Smooth muscle cell (in vitro differentiated cells): Measurements from ENCODE around the gene SAMSN1. TPM values are rescaled to one million over a fixed set of nuclear protein-coding genes. Genes with fewer than 3 reads are reported as not detected.

Experiments used
- DNase-seq: peaks from one replicate; lab custom pipeline; 2025; ENCODE audit not compliant: unreplicated experiment; lab: John Stamatoyannopoulos, UW
- H2AFZ ChIP-seq: fragments of 200-600 bp; sonication (generic); 2 replicates; pipeline ENCODE4 v1.6.0; 2016; ENCODE audit warnings: antibody characterized with exemption, low read depth, mild to moderate bottlenecking
- H3F3A ChIP-seq: fragments of 200-600 bp; sonication (generic); 2 replicates; pipeline ENCODE4 v1.6.0; 2017; ENCODE audit warnings: antibody characterized with exemption, low read depth
- H3K27ac ChIP-seq: fragments of 200-600 bp; sonication (generic); 2 replicates; pipeline ENCODE4 v1.5.1; 2016; ENCODE audit warnings: low read depth, mild to moderate bottlenecking
- H3K27me3 ChIP-seq: fragments of 200-600 bp; sonication (generic); 2 replicates; pipeline ENCODE4 v1.6.1; 2016; ENCODE audit warnings: low read depth, mild to moderate bottlenecking
- H3K36me3 ChIP-seq: fragments of 200-600 bp; sonication (generic); 2 replicates; pipeline ENCODE4 v1.5.1; 2016; ENCODE audit warnings: low read depth
- H3K4me1 ChIP-seq: fragments of 200-600 bp; sonication (generic); 2 replicates; pipeline ENCODE4 v1.5.1; 2016; ENCODE audit warnings: low read depth
- H3K4me2 ChIP-seq: fragments of 200-600 bp; sonication (generic); 2 replicates; pipeline ENCODE4 v1.6.0; 2016; ENCODE audit warnings: mild to moderate bottlenecking
- H3K4me3 ChIP-seq: fragments of 200-600 bp; sonication (generic); 2 replicates; pipeline ENCODE4 v1.5.1; 2016; ENCODE audit warnings: mild to moderate bottlenecking
- H3K79me2 ChIP-seq: fragments of 200-600 bp; sonication (generic); 2 replicates; pipeline ENCODE4 v1.6.0; 2016; ENCODE audit warnings: low read depth, mild to moderate bottlenecking
- H3K9ac ChIP-seq: fragments of 200-600 bp; sonication (generic); 2 replicates; pipeline ENCODE4 v1.6.0; 2016; ENCODE audit warnings: low read depth
- H3K9me3 ChIP-seq: fragments of 200-600 bp; sonication (generic); replicated peaks from 2 replicates; pipeline ENCODE4 v1.5.1; 2016; ENCODE audit warnings: low read depth
- H4K20me1 ChIP-seq: fragments of 200-600 bp; sonication (generic); 2 replicates; pipeline ENCODE4 v1.6.0; 2016; ENCODE audit warnings: low read depth
- CTCF ChIP-seq: fragments of 200-600 bp; sonication (generic); IDR thresholded peaks from 2 replicates; pipeline ENCODE4 v1.5.1; 2017; ENCODE audit warnings: borderline replicate concordance, mild to moderate bottlenecking, antibody characterized with exemption; ENCODE audit not compliant: insufficient read depth, poor library complexity, severe bottlenecking
- WGBS: methylation state at CpG from one replicate; pipeline ENCODE4 v1.1.7; 2016; ENCODE audit warnings: low lambda C conversion rate; 5-methylcytosine and 5-hydroxymethylcytosine counted together
- polyA plus RNA-seq: library from polyadenylated mRNA; unstranded; fragments of >200 nt; fragmentation: Nextera tagmentation; extraction: Ambion mirVana; gene quantifications from 2 replicates; pipeline ENCODE4 v1.2.1, GENCODE V29; 2016
- total RNA-seq: library from RNA; depleted of rRNA; stranded (reverse); fragments of >200 nt; gene quantifications from 2 replicates; pipeline ENCODE4 v1.2.3, GENCODE V29; 2014

SAMSN1 gene
- total RNA-seq = 0.13 TPM in 1 of 2 replicates, not detected in the other
- polyA plus RNA-seq = not detected in 2 replicates

GRCh38 chr21:14545906-14546480, at the start of gene SAMSN1:
Gene SAMSN1, minus strand, starts transcription at chr21:14546315. Its CDS starts 54 bp downstream, at chr21:14546261.
- no peak within 1 kb of the TSS for H3K27ac ChIP-seq
- H3K4me1 ChIP-seq = no peaks in the 10 kb centered on the region
- peak within 1 kb of the TSS; percentile 21 for H2AFZ ChIP-seq
- no peaks in the 10 kb centered on the region for H3K27me3 ChIP-seq
- no peaks in the 10 kb centered on the region for H4K20me1 ChIP-seq
- no peaks in the 10 kb centered on the region for H3F3A ChIP-seq
- WGBS = 93% methylated on average over 1 of the region's 1 CpG
- no peaks in the 10 kb centered on the region for H3K9me3 ChIP-seq
- no peak within 1 kb of the TSS for H3K9ac ChIP-seq
- DNase-seq = no peak
- TF ChIP-seq CTCF = no peak
- no peaks in the 10 kb centered on the region for H3K79me2 ChIP-seq
- no peaks in the 10 kb centered on the region for H3K36me3 ChIP-seq
- H3K4me3 ChIP-seq = no peak within 1 kb of the TSS
- no peak within 1 kb of the TSS for H3K4me2 ChIP-seq

GRCh38 chr21:14595449-14595848, 49.3 kb upstream of the SAMSN1 start:
- Histone ChIP-seq H3K9me3 (no peaks in the 10 kb centered on the region), H3K36me3 (no peaks in the 10 kb centered on the region), H3K4me2 (no peak overlapping the region), H3K27ac (no peak overlapping the region), H3F3A (no peaks in the 10 kb centered on the region), H3K27me3 (no peaks in the 10 kb centered on the region), H3K79me2 (no peaks in the 10 kb centered on the region), H3K4me3 (no peak overlapping the region), H3K9ac (no peak overlapping the region), H2AFZ (no peak overlapping the region), H3K4me1 (no peaks in the 10 kb centered on the region), H4K20me1 (no peaks in the 10 kb centered on the region)
- 95% methylated on average over 1 of the region's 1 CpG for WGBS
- no peak for TF ChIP-seq CTCF
- no peak for DNase-seq

- H3K27me3 ChIP-seq = no peaks in the 10 kb centered on the region
- no peak overlapping the region for H3K9ac ChIP-seq
- H3K36me3 ChIP-seq = no peaks in the 10 kb centered on the region
- H4K20me1 ChIP-seq = no peaks in the 10 kb centered on the region
- no peak overlapping the region for H3K4me2 ChIP-seq
- no peak overlapping the region for H2AFZ ChIP-seq
- no peak for DNase-seq
- no peaks in the 10 kb centered on the region for H3K79me2 ChIP-seq
- WGBS = 93% methylated on average over 2 of the region's 2 CpGs
- no peaks in the 10 kb centered on the region for H3K4me1 ChIP-seq
- no peak for TF ChIP-seq CTCF
- no peaks in the 10 kb centered on the region for H3F3A ChIP-seq
- no peaks in the 10 kb centered on the region for H3K9me3 ChIP-seq
- no peak overlapping the region for H3K4me3 ChIP-seq
- no peak overlapping the region for H3K27ac ChIP-seq
Measured at GRCh38 chr21:14594967-14595366, 48.9 kb upstream of the SAMSN1 start.

- Histone ChIP-seq H3K4me3 (no peak overlapping the region), H3K9ac (no peak overlapping the region), H3K27me3 (no peaks in the 10 kb centered on the region), H3F3A (no peaks in the 10 kb centered on the region), H3K36me3 (no peaks in the 10 kb centered on the region), H2AFZ (no peak overlapping the region), H3K4me2 (no peak overlapping the region), H3K9me3 (no peaks in the 10 kb centered on the region), H3K27ac (no peak overlapping the region), H4K20me1 (no peaks in the 10 kb centered on the region), H3K4me1 (no peaks in the 10 kb centered on the region), H3K79me2 (no peaks in the 10 kb centered on the region)
- no peak for TF ChIP-seq CTCF
- DNase-seq = no peak
Measured at GRCh38 chr21:14593230-14593629, 47.1 kb upstream of the SAMSN1 start.
